HepG2 (cell line): ENCODE results near the gene MARF1. TPM values are rescaled to one million over a fixed set of nuclear protein-coding genes. Genes with fewer than 3 reads are reported as not detected.
A peak's percentile ranks its signal among the peaks of the same experiment; 100 is the strongest.

Source experiments
- ARNT ChIP-seq: fragments of 450-650 bp; IDR thresholded peaks from 2 replicates; pipeline ENCODE4 v1.6.1; 2017
- ELK4 ChIP-seq: sonication (generic); formaldehyde crosslinking; IDR thresholded peaks from 2 replicates; pipeline ENCODE4 v1.9.0; 2021; ENCODE audit warnings: missing genetic modification reagents, borderline replicate concordance
- FOSL2 ChIP-seq: sonication (generic); formaldehyde crosslinking; IDR thresholded peaks from 2 replicates; pipeline ENCODE4 v1.4.0; 2020; ENCODE audit warnings: missing genetic modification reagents
- FOXO1 ChIP-seq: sonication (generic); formaldehyde crosslinking; IDR thresholded peaks from 2 replicates; pipeline ENCODE4 v1.4.0; 2020; ENCODE audit warnings: missing genetic modification reagents
- HNRNPL ChIP-seq: fragments of 200-400 bp; formaldehyde crosslinking; IDR thresholded peaks from 2 replicates; pipeline ENCODE4 v1.6.1; 2017; ENCODE audit warnings: mild to moderate bottlenecking, low read depth, low read length
- KAT7 ChIP-seq: IDR thresholded peaks from 2 replicates; pipeline ENCODE4 v1.6.1; 2018; ENCODE audit warnings: borderline replicate concordance, missing compliant biosample characterization
- MEIS1 ChIP-seq: sonication (generic); formaldehyde crosslinking; IDR thresholded peaks from 2 replicates; pipeline ENCODE4 v1.9.0; 2021; ENCODE audit warnings: mild to moderate bottlenecking, missing genetic modification reagents, moderate library complexity, borderline replicate concordance
- MIER3 ChIP-seq: IDR thresholded peaks from 2 replicates; pipeline ENCODE4 v1.6.1; 2016; ENCODE audit warnings: missing compliant biosample characterization, borderline replicate concordance
- NRL ChIP-seq: sonication (generic); formaldehyde crosslinking; IDR thresholded peaks from 2 replicates; pipeline ENCODE4 v1.5.0; 2020; ENCODE audit warnings: missing genetic modification reagents, mild to moderate bottlenecking, moderate library complexity, borderline replicate concordance
- PHF20 ChIP-seq: sonication (generic); formaldehyde crosslinking; IDR thresholded peaks from 2 replicates; pipeline ENCODE4 v1.5.0; 2020; ENCODE audit warnings: mild to moderate bottlenecking, missing genetic modification reagents
- SNAI1 ChIP-seq: sonication (generic); formaldehyde crosslinking; IDR thresholded peaks from 2 replicates; pipeline ENCODE4 v1.5.0; 2020; ENCODE audit warnings: mild to moderate bottlenecking, missing genetic modification reagents, borderline replicate concordance
- SP1 ChIP-seq, 2 experiments: fragments of 450-650 bp in 1 of 2; sonication (generic) in 1 of 2; formaldehyde crosslinking in 1 of 2; IDR thresholded peaks; 2 replicates each; pipeline versions ENCODE4 v1.4.0 to v1.6.1; 2016 to 2020; ENCODE audit warnings: missing genetic modification reagents in 1 of 2
- TAF15 ChIP-seq: fragments of 200-400 bp; formaldehyde crosslinking; IDR thresholded peaks from one replicate; pipeline ENCODE4 v1.6.1; 2018; ENCODE audit warnings: mild to moderate bottlenecking, low read depth, low read length; ENCODE audit not compliant: poor library complexity, severe bottlenecking
- TEAD3 ChIP-seq: optimal IDR thresholded peaks from 2 replicates; pipeline ENCODE3; 2016; ENCODE audit warnings: borderline replicate concordance
- THAP11 ChIP-seq: IDR thresholded peaks from 2 replicates; pipeline ENCODE4 v1.6.1; 2016; ENCODE audit warnings: missing biosample characterization, missing genetic modification reagents
- TMF1 ChIP-seq: sonication (generic); formaldehyde crosslinking; IDR thresholded peaks from 2 replicates; pipeline ENCODE4 v1.8.1; 2022; ENCODE audit warnings: low read depth, missing genetic modification reagents
- UBTF ChIP-seq: sonication (generic); formaldehyde crosslinking; IDR thresholded peaks from 2 replicates; pipeline ENCODE4 v1.4.0; 2020; ENCODE audit warnings: mild to moderate bottlenecking, missing genetic modification reagents
- ZNF205 ChIP-seq: IDR thresholded peaks from 2 replicates; pipeline ENCODE4 v1.6.1; 2018; ENCODE audit warnings: missing biosample characterization, missing genetic modification reagents
- ZNF337 ChIP-seq: sonication (generic); formaldehyde crosslinking; IDR thresholded peaks from 2 replicates; pipeline ENCODE4 v1.5.1; 2020; ENCODE audit warnings: missing genetic modification reagents, low read depth, mild to moderate bottlenecking, borderline replicate concordance
- ZNF350 ChIP-seq: sonication (generic); formaldehyde crosslinking; IDR thresholded peaks from 2 replicates; pipeline ENCODE4 v1.4.0; 2020; ENCODE audit warnings: mild to moderate bottlenecking, low read depth, missing genetic modification reagents, borderline replicate concordance
- ZNF710 ChIP-seq: sonication (generic); formaldehyde crosslinking; IDR thresholded peaks from 2 replicates; pipeline ENCODE4 v1.5.0; 2020; ENCODE audit warnings: mild to moderate bottlenecking, missing genetic modification reagents, borderline replicate concordance
- ZNF772 ChIP-seq: sonication (generic); formaldehyde crosslinking; IDR thresholded peaks from 2 replicates; pipeline ENCODE4 v1.5.0; 2020; ENCODE audit warnings: mild to moderate bottlenecking, missing genetic modification reagents
- polyA plus RNA-seq, 8 experiments: library from polyadenylated mRNA; depleted of rRNA in 3 of 8; stranded (reverse) in 7 of 8; unstranded in 1 of 8; fragments of >200 nt; fragmentation: Illumina TruSeq in 4 of 8; extraction: Trizol in 4 of 8; gene quantifications; 2 replicates each; pipeline versions ENCODE4 v1.2.1 to v1.2.3, GENCODE V29; 2011 to 2016; ENCODE audit warnings: low read depth in 4 of 8, missing spikeins in 1 of 8, mixed read lengths in 1 of 8; ENCODE audit not compliant: insufficient read depth in 1 of 8
- total RNA-seq, 5 experiments: library from RNA; depleted of rRNA; stranded (reverse); fragments of >200 nt; fragmentation: Illumina TruSeq; extraction: Trizol; gene quantifications; 2 replicates each; pipeline ENCODE4 v1.2.3, GENCODE V29; 2016; ENCODE audit warnings: low read depth in 1 of 5
- TF ChIP-seq, protein P1 (sequence below): sonication (generic); formaldehyde crosslinking; conservative IDR thresholded peaks from 2 replicates; pipeline ENCODE4 v1.8.0; 2022; ENCODE audit warnings: missing genetic modification reagents

MARF1 gene
- total and polyA plus RNA-seq, 2 of the 13 experiments (the other 11 are each of a cell fraction or from before 2014, with no cell fraction given), result 8.7 to 20.7 TPM

DNA sequence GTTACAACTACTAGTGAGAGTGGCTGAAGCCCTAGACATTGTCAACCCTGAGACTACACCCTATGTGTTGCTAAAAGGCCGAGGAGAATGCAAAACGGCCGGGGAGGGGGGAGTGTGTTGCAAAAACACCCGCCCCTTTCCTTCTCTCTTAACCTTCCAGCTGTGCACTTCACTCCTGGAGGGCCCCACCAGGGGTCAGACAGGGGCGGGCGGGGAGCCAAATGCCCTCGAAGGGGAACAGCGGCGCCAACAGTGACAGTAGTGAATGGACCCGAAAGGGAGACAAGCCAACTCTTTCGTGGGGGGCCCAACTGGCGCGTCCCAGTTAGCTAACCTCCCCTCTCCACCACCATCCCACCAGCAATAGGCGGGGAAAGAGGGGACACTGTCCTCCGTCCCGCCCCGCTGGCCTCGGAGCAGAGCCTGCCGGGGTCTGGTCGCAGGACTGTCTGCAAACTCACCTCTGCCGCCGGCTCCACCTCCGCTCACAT lies 352 bp downstream of the MARF1 start (continued):
- TF ChIP-seq THAP11 (no peak), UBTF (CRISPR knock-in tag) (peak; percentile 58; the same call in 1 of the 2 replicates), ZNF205 (CRISPR knock-in tag) (peak; percentile 38; the same call in 1 of the 2 replicates), SP1 (IDR thresholded peaks at IDR 0.05) (no peak), SP1 (CRISPR knock-in tag; IDR thresholded peaks at IDR 0.05) (peak; percentile 49), ZNF350 (CRISPR knock-in tag) (peak; percentile 67; the same call in 1 of the 2 replicates), TAF15 (peak; percentile 31), ZNF710 (CRISPR knock-in tag) (peak; percentile 74; the same call in 1 of the 2 replicates), NRL (CRISPR knock-in tag) (peak; percentile 80), MEIS1 (CRISPR knock-in tag) (peak; percentile 86), ZNF772 (CRISPR knock-in tag) (peak; percentile 87; the same call in 1 of the 2 replicates), HNRNPL (peak; percentile 59; the same call in 1 of the 2 replicates), SNAI1 (CRISPR knock-in tag) (peak; percentile 9; the same call in 1 of the 2 replicates), KAT7 (CRISPR knock-in tag) (peak; percentile 88; the same call in 1 of the 2 replicates), TEAD3 (CRISPR knock-in tag) (peak; percentile 70), FOXO1 (CRISPR knock-in tag) (peak; percentile 71), ZNF337 (no peak), FOSL2 (peak; percentile 78), ARNT (no peak), TMF1 (CRISPR knock-in tag) (peak; percentile 94), MIER3 (peak; percentile 83; the same call in 1 of the 2 replicates), ELK4 (no peak), PHF20 (no peak; the same call in 1 of the 2 replicates)
- TF ChIP-seq, protein P1, sequence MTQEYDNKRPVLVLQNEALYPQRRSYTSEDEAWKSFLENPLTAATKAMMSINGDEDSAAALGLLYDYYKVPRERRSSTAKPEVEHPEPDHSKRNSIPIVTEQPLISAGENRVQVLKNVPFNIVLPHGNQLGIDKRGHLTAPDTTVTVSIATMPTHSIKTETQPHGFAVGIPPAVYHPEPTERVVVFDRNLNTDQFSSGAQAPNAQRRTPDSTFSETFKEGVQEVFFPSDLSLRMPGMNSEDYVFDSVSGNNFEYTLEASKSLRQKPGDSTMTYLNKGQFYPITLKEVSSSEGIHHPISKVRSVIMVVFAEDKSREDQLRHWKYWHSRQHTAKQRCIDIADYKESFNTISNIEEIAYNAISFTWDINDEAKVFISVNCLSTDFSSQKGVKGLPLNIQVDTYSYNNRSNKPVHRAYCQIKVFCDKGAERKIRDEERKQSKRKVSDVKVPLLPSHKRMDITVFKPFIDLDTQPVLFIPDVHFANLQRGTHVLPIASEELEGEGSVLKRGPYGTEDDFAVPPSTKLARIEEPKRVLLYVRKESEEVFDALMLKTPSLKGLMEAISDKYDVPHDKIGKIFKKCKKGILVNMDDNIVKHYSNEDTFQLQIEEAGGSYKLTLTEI (CRISPR knock-in tag), result no peak
